Activated CD4-positive, alpha-beta T cell treated with anti-CD3 and anti-CD28 coated beads, Interleukin-2, amount 50 U/mL, for 4 hours (primary cell): ENCODE measurements around the gene TNS3.
"Not testable (repeated sequence)": the region's sequence is repeated elsewhere in the genome, so short reads cannot be mapped to it uniquely, and the experiment has no call there.

ENCODE experiments used
- DNase-seq, 2 experiments: peaks; one replicate each; pipeline ENCODE4 v3.0.0-alpha.2; 2020

Gene TNS3

DNA sequence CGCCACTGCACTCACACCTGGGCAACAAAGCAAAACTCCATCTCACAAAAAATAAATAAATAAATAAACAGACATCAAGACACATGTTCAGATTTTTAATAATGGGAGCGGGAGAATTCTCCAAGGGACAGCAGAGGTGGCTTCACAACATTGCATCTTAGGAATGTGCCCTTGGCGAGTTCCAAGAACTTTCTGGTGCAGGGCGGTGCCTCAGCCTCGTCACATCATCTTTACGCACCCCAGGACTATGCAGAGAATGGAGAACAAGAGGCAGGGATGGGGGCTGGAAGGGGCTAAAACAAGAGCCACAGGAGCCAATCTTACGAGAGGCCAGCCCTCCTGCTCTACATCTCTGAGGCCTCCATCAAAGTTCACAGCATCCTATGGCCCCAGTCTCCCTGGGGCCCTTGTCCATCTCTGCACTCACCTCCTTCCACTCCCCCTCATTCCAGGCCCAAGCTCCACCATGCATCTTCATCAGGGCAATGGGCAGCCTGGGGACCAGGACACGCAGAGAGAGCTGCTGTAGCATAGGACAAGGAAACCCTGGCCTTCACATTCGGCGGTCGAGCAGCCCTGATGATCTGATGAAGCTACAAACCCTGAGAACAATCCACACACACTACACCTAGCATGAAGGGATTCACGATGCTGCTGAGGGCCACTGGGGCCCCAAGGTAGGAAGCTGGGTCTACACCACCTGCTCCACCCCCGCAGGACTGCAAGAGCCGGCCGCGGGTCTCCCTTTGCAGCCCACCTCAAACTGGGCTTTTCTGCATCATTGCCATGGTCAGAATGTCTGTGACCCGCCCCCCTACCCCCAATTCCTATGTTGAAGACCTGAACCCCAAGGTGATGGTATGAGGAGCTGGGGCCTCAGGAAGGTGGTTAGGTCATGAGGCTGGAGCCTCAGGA is 22.3 kb downstream of the TNS3 start:
- DNase-seq = no peak

GRCh38 chr7:47557694-47558670 is 23.9 kb downstream of the TNS3 start:
- no peak for DNase-seq

DNA sequence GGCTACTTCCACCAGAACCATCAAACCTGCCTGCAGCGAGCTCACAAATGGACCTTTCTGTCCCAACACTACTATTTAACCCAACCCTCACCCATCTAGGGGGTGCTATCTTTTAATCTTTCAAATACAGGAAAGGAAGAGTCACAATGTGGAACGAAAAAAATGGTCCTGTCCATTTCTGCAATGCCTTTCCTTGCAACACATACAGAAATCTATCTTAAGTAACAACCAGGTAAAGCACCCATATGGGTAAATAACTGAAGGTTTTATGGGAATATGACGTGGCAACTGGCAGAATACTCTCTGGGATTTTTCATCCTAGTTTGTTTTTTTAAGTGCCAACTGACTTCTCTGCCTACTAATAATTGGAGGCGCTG is 24.6 kb downstream of the TNS3 start:
- DNase-seq = no peak

GRCh38 chr7:47556511-47557180 is 25.3 kb downstream of the TNS3 start:
- DNase-seq = no peak

GRCh38 chr7:47553309-47553708 is 28.6 kb downstream of the TNS3 start:
- DNase-seq = no peak

DNA sequence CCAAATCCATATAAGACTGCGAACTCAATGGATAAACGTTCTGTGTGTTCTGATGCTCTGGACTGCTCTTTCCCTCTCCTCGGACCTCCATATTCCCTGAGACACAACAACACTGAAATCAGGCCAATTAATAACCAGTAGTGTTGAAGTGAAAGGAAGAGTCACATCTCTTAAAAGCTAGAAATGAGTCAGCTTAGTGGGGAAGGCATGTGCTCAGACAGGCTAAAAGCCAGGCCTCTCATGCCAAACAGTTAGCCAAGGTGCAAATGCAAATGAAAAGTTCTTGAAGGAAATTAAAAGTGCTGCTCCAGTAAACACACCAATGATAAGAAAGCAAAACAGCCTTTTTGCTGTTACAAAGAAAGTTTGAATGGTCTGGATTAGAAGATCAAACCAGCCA is 29.3 kb downstream of the TNS3 start:
- DNase-seq = no peak

DNA sequence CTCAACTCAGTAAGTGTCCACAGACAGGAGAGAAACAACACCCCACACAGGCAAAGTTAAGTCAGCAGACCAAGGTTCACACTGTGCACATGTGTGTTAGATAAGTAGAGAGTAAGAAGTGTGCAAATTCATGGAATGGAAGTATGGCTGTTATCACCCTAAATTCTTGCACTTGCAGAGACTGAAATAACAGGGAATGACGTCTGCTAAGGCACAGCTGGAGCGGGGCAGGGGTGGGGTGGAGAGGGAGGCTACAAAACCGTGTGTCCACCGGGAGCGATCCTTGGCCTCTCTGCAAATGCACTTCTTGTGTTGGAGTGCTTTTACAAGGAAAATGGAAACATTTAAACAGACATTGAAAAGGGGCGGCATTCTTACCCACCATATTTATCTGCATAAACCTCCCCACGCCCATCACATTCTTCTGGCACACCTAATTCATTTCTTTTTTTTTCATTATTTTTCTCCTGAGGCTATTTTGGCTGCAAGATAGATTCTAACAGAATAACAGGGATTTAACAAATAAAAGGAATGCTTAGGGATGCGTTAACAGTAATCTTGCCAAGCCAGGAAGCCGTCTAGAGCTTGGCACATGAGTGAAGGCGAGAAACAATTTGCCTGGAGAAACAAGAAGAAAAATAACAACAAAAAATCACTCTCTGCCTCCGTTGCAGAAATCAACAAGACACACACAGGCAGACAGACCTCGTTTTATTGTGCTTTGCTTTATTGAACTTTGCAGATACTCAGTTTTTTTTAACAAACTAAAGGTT is 30.1 kb downstream of the TNS3 start:
- no peak for DNase-seq

- DNase-seq = no peak
Measured at GRCh38 chr7:47550788-47551470, 31.0 kb downstream of the TNS3 start.

GRCh38 chr7:47549916-47550315 is 32.0 kb downstream of the TNS3 start:
- DNase-seq = no peak

DNA sequence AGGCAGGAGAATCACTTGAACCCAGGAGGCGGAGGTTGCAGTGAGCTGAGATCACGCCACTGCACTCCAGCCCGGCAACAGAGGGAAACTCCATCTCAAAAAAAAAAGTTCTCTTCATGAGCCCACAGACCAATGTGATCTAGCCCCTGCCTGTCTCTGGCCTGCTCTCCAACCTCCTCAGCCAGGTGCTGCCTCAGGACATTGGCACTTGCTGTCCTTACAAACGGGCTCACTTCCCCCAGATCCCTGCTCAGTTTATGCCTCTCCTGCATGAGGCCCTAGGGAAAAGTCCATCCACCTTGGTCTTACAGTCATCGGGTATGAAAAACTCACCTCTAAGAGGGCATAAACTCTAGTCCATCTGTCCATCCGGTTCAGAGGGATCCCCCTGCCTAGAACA is 32.5 kb downstream of the TNS3 start:
- DNase-seq = no peak

DNA sequence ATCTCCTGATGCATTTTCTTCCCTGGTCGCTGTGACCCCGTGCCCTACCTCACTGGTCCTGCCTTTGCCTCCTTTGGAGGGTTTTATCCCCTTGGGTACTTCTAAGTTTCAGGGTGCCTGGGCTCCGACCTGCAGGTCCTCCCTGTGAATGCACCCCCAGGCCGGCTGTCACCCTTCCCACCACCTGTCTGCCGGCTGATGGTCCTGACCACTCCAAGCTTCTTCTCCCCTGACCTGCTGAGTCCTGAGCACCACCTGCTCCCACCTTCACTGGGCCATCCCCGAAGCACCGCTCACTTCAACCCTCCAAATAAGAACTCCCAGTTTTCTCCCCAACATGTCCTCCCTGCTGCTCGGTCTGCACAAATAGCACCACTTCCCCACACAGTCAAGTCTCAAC is 33.4 kb downstream of the TNS3 start:
- no peak for DNase-seq

- no peak for DNase-seq
Measured at GRCh38 chr7:47546733-47547494, 35.0 kb downstream of the TNS3 start.

GRCh38 chr7:47546171-47546570 is 35.7 kb downstream of the TNS3 start:
- no peak for DNase-seq

GRCh38 chr7:47544416-47544815 is 37.5 kb downstream of the TNS3 start:
- no peak for DNase-seq

DNA sequence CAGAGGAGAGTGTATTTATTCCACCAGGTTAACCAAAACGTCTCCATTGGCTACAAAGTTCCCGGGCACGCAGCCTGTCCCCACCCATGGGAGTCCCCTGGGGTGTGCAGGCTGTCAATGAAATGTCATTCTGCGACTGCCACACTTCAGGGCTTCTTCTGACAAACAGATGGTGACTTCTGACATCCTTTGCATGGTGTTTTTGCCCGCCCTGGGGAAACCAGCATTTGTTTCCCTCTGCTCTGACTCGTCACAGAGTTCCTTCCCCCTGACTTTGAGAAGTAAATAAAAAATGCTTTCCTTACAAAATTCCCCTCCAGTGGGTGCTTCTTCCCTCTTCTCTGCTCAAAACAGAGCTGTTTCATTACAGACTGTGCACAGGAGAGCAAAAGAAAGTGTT is 38.2 kb downstream of the TNS3 start:
- no peak for DNase-seq

GRCh38 chr7:47543056-47543455 is 38.9 kb downstream of the TNS3 start:
- DNase-seq = no peak

DNA sequence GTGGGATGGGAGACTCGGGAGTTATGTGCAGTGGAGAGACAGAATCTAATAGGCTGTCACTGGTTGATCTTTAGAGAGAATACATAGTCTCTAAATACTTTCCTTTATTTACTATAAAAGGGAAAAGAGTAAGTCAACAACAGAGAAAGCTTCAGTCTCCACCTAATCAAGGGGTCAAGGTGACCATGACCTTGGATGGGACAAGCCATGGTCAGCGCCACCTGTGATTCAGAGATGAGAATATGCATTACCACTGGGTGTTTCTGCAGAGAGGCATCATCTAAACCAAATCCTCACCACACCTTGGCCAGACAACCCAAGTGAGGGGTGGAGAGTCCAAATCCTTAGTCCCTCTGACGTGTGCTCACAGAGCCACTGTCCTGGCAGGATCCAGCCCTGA is 39.9 kb downstream of the TNS3 start:
- DNase-seq = no peak

- not testable (repeated sequence) for DNase-seq
Measured at GRCh38 chr7:47541485-47541884, 40.4 kb downstream of the TNS3 start.

DNA sequence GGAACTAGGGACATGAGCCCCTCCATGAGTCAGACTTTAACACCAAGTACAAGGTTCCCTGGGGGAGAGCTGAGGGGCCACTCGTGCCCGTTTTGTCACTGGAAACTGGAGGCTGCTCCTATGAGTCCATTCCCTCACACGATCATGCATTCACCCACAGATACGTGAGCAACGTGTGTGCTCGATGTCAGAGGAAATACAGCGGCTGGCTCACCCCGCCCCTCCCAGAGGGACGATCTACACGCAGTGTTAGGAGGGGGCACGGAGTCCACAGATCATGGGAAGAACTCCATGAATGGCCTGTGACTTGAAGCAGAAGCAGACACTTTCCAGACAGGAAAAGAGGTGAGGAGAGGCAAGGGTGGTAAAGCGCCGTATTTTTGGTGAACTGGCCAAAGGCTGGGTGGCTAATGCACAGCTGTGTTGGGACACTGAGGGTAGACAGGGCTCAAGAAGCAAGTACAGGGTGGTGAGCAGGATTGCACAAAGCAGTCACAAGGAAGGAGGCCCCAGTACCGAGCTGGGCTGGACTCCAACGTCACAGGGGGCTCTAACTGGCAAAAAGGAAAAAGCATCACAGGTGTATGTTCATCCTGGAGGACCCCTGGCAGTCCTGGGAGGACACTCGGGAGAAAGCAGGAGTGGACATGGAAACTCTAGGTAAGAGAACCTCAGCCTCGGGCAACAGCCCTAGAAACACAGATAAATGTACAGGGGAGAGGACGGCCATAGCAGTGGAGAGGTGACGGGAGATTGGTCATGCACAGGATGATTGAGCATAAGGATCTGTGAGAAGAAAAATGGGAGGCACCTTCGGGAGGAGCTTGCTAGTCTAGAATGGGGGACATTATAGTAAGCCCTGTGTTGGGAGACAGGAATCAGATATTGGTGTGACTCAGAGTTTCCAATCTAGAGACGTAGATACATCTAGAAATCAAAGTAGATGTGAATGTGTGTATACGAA is 41.2 kb downstream of the TNS3 start:
- DNase-seq = no peak

GRCh38 chr7:47540053-47540386 is 41.9 kb downstream of the TNS3 start:
- DNase-seq = no peak
